Measurements from ENCODE around the gene CORO7.

The CORO7 gene

DNA sequence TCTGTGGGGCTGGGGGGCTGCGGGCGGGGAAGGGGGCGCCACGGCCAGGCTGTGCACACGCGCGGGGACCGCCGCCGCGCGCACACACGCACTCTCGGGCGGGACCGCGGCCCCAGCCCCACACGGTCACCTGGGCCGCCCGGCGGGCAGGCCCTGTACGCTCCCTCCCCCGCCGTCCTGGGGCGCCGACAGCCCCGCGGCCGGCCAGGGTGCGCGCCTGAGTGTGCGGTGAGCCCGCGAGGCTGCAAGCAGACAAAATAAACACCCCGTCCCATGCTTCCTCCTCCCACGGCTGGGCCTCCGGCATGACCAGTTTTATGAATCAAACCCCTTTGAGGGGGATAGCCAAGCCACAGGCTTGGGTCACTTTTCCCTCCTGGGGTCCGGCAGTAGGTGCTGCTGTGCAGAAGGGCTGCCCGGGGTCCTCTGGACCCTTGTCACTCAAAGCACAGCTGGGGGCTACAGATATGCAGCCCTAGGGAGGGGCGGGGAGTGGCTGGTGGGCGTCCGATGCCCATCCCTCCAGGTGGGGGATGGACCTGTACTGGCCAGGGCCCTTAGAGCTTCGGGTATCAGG is 44.3 kb downstream of the CORO7 start:
- no peak for DNase-seq (ENCODE audit: low read depth in 3 of 3)

DNA sequence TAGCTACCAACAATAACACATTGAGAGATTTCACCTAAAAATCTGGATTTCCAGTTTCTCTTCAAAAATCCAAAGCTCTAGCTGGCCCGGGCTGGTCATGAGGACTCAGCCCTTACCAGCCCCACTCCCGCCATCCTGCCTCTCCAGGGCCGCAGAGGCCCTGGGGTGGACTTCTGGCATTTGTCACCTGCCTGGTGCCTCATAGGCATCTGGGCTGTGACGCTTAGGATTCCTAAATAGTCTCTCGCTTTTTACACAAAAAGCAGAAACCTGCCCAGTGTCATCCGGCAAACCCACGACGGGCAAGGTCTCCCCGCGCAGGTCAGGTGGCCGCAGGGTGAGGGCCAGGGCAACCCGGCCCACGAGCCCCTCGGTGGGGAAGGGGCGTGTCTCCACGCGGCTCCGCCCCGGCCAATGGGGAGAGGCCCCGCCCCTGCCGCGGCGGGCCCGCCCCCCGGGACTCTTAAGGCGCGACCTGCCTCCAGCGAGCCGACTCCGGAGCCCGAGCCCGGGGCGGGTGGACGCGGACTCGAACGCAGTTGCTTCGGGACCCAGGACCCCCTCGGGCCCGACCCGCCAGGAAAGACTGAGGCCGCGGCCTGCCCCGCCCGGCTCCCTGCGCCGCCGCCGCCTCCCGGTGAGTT is 44.9 kb downstream of the CORO7 start, which contains the start of gene VASN:
TSS of gene VASN (plus strand) at position 492 of the 644 bp plus-strand sequence. CDS start 9,030 bp downstream, outside the sequence.
- DNase-seq (ENCODE audit: low read depth in 3 of 3): peak; percentile 34 to 70 (median 37)

DNA sequence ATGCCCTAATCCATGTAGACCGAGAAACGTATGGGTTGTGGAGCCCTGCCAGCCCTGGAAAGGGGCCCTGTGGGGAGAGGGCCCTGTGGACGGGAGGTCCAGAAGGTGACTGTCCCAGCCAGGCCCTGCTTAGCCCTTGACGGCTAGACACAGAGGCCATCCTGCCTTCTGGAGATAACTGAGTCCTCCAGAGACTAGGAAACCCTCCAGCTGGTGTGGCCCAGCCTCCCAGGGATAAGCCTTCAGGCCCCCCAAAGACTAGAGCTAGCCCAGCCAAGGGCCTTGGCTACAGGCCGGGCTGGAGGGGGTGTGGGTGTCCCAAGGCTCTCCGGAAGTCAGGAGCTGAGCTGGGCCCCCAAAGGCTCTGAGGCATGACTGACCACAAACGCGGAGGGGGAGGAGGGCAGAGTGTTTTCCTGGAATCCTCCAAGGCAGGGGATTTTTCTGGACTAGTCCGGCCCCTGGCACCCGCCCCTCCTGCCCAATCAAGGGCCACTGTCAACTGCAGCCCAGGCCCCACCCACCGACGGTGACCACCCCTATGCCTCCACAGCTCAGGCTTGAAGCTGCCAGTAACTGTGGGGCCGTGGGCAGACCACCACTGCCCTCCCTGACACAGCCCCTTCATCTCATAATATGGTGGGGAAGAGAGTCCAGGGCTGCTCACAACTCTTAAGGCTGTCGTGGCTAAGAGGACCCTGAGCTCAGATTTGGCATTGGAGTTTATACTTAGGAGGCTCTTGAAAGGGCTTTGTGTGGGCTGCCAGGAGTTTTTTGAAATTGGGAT is 45.6 kb downstream of the CORO7 start:
- DNase-seq (ENCODE audit: low read depth in 3 of 3): no peak

DNA sequence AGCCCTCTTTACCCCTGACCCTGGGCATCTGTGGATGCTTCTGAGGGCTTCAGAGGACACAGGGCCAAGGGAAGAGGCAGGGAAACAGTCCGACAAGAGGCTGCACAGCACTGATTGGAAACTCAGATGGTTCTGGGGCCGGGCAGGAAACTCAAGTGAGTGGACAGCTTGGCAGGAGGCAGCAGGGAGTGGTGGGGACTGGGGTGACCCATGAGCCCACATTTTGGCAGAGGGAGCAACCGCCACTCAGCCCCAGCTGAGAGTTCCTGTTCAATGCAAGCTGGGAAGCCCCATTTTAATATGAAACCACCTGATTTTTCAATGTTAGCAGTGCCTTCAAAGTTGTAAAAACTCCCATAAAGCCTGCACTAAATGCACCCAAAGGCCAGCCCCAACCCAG is 46.2 kb downstream of the CORO7 start:
- no peak for DNase-seq (ENCODE audit: low read depth in 3 of 3)

DNA sequence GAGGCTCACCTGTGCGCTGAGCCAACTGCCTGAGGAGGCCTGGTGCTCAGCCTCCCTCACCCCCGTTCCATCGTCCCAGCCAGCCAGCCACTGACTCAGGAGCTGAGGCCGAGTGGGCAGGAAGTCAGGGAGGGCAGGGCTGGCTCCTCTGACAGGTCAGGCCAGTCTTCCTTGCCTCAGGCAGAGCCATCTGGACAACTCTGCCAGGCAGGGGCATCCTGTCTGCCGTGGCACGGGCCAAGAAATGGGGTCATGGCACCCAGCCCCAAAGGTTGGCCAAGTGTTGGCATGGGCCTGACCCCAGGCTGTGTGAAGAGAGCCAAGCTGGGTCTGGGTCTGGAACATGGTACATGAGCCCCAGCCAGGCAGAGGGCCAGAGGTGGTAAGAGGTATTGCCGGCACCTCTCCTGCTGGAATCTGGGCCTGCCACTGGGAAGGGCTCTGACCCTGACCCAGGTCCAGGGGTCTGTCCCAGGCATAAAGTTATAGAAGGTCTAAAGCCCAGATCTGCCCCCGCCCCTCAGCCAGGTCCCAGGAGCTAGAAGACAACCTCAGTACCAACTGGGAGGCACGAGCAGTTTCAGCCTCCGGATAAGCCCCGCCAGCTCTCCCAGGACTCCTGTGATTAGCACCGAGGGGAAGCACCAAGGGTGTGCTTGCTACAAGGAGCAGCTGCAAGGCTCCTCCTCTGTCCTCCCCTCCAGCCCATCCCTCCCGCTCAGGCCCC is 47.2 kb downstream of the CORO7 start:
- no peak for DNase-seq (ENCODE audit: low read depth in 3 of 3)

DNA sequence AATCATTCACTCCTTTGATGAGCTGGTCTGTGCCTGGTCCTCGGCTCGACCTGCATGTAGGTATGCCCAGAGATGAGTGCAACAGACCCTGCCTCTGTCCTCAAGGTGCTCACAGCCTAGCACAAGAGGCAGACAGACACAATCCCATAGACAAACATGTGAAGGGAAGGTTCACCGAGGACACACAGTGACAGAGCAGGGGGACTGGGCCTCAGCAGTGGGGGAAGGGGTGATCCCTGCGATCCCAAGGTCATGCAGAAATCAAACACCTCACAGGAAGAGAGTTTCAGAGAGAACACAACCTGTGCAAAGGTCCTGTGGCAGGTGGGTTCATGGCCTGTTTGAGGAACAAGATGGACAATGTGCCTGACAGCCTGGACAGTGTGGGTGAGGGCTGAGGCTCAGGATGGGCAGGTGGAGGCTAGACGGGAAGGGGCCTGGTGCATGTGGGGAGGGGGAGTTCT is 49.0 kb downstream of the CORO7 start:
- no peak for DNase-seq (ENCODE audit: low read depth in 3 of 3)

DNA sequence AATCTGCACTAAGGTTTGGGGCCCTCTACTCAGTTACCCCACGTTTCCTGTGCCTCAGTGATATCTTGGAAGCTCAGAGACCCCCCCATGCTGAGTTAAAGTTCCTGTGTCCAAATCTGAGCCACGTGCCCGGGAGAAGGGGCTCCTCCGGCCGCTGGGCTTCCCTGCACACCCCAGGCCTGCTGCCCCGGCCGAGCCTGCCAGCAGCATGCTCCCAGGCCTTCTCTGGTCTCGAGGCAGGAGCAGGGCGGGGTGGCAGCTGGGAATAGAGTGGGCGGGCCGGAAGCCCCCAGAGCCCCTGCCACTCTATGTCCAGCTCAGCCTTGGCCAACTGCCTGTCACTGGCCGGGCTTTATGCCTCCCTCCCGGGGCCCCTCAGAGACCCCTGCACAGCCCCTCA is 50.4 kb downstream of the CORO7 start:
- no peak for DNase-seq (ENCODE audit: low read depth in 3 of 3)

DNA sequence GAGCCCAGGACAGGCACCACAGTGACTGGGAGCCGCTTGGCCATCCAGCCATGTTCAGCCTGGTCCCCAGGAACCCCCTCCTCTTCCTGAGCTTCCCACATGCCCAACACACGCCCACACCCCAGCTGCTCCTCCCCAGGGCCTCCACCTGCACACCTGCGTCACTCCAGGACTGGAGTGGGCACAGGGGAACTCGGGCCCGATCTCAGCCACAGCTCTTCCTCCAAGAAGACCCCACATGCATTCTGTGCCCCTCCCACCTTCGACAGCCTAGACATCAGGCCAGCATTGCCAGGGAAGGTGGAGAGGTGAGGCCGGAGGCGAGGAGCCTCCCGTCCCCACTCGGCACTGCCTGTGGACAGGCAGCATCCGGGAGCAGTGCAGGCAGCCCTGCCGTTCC is 50.8 kb downstream of the CORO7 start:
- no peak for DNase-seq (ENCODE audit: low read depth in 3 of 3)

DNA sequence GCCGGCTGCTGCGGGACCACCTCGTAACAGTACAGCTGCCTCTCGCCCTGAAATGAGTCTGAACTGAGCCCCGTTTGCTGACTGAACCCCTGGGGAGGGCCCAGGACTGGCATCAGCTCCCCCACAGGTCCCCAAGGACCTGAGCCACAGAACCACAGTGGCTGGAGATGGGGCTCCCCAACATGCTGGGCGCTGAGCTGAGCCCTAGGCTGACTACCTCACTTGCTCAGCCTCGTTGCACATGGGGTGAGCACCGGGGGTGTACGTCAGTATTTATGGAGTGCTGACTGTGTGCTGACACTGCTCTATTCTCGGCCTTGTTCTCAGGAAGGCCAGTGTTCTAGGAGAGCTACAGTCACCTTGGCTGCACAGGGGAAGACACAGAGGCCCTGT is 51.4 kb downstream of the CORO7 start:
- DNase-seq (ENCODE audit: low read depth in 3 of 3): no peak

DNA sequence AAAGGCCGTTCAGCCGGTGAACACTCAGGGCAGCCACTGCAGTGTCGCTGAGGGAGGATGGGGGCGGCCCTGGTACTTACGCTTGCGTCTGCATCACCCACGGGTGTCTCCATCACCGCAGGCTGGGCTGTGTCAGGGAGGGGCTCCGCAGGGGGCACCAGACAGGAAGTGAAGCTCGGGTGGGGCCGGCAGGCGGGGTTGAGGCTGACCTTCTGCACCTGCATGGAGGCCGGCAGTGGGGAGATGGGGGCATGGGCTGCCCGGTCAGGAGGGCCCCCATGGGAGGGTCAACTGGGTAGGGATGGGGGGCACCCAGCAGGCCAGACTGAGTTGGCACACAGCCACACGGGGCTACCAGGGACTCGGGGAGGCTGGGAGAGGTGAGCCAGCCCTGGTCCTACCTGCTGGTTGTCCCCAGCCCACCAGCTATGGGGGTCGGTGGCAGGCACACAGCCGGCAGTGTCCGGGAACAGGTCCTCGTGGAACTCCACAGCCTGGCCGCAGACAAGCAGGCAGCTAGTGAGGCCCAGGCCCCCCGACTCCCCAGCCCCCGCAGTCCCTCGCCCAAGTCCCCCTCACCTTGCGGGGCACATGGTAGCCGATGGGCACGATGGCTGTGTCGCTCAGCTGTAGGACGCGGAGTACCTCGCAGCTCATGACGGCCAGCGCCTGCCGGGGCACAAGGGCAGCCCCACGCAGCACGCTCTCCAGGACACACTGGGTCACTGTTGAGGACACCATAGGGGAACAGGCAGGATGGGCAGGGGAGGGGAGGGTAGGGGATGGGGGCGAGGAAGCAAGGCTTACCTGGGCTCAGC is 52.0 kb downstream of the CORO7 start:
- no peak for DNase-seq (ENCODE audit: low read depth in 3 of 3)

DNA sequence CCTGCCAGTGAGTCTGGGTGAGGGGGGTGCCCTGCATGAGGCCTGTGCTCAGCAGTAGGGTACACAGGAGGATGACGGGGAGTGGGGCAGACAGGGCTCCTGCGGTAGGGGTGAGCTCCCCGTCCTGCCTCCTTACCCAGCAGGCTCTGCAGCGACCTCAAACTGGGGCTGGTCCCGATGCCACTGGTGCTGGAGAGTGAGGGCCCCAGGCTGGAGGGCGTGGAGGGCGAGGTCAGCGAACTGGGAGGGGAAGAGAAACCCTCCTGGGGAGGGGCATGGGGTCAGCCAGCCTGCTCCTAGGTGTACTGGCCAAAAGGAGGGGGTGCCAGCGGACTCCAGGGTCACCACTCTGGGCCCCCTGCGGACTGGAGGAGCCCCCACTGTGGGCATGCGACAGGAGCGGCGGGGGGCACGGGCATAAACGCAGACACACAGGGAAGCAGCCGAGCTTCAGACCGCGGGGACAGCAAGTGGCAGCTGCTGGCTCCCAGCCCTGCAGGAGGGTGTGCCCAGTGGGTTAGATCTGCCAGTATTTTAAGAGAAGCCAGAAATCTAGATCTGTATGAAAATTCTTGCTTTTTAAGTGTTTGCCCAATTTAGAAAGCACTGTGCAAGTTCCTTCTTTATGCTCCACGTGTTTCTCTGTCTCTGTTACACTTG is 53.8 kb downstream of the CORO7 start:
- no peak for DNase-seq (ENCODE audit: low read depth in 3 of 3)

DNA sequence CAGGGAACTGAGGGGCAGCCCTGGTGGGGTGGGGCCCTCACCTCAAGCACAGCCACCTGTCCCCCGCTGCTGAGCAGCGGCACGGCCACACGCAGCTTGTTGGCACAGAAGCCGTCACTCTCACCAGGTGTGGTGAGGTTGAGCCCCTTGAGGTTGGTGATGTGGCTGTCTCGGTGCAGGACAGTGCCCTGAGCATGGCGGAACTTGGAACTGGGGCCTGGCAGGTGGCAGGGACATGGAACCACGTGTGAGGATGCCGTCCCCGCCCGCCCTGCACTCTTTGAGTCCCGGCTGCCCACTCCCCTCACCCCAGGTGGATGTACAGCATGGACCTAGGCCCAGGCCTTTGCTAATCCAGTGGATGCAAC is 54.5 kb downstream of the CORO7 start:
- no peak for DNase-seq (ENCODE audit: low read depth in 3 of 3)

DNA sequence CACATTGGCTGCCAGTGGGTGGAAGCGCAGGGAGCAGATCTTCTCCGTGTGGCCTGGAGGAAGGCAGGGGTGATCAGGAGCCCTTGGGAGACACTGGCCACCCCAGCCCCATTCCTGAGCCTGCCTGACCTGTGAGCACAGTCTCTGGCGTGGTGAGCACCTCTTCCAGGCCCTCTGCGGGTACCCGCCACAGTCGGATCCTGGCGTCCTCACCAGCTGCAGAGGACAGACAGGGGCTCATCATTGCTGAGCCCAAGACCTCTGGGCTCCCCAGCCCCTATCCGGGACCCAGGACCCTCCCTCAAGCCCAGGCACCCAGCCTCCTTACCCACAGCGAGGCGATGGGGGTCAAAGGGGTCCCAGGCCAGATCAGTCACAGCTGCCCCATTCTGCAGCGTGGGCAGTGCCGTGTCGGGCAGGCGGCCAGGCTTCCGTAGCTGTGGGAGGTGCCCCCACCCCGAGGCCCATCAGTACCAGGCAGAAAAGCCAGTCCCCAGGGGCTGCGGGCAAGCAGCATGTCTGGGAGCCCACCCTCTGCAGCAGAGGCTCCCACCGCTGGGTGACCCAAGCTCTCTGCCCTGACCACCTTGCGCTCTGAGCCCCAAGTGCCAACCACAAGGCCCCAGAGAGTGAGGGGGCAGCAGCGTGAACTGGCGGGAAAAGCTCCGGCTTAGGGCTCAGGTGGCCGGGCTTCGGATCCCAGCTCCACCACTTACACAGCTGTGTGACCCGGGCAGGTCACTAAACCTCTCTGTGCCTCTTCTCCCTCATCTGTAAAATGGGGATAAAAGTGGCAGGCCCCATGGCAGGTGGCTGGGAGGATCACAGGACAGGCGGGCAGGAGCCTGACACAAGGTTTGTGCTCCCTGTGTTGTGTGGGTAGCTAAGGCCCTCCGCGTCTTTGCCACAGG is 55.1 kb downstream of the CORO7 start:
- no peak for DNase-seq (ENCODE audit: low read depth in 3 of 3)

DNA sequence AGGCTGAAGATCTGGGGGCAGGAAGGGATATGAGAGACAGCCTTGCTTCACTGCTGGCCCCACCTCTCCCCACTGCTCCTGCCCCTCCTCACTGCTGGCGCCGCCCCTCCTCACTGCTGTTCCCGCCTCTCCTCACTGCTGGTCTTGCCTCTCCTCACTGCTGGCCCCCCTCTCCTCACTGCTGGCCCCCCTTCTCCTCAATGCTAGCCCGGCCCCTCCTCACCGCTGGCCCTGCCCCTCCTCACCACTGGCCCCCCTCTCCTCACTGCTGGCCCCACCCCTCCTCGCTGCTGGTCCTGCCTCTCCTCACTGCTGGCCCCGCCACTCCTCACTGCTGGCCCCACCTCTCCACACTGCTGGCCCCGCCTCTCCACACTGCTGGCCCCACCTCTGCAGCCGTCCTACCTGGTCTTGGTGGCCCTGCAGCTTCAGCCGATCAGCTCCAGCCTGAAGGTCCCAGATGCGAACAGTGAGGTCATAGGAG is 55.8 kb downstream of the CORO7 start:
- no peak for DNase-seq (ENCODE audit: low read depth in 3 of 3)

DNA sequence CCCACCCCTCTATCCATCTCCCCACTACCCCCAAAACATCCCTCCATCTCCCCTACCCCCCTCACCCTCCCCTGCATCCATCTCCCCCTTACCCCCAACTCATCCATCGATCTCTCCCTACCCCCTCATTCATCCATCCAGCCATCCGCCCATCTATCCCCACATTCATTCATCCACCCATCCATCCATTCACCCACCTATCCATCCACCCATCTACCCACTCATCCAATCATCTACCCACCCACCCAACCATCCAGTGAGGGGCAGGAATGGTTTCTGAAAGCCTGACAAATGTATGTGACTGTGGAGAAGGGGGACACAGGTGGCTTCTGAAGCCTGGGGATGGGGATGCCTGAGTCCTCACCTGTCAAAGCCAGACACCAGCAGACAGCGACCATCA is 56.5 kb downstream of the CORO7 start:
- DNase-seq (ENCODE audit: low read depth in 3 of 3): no peak

DNA sequence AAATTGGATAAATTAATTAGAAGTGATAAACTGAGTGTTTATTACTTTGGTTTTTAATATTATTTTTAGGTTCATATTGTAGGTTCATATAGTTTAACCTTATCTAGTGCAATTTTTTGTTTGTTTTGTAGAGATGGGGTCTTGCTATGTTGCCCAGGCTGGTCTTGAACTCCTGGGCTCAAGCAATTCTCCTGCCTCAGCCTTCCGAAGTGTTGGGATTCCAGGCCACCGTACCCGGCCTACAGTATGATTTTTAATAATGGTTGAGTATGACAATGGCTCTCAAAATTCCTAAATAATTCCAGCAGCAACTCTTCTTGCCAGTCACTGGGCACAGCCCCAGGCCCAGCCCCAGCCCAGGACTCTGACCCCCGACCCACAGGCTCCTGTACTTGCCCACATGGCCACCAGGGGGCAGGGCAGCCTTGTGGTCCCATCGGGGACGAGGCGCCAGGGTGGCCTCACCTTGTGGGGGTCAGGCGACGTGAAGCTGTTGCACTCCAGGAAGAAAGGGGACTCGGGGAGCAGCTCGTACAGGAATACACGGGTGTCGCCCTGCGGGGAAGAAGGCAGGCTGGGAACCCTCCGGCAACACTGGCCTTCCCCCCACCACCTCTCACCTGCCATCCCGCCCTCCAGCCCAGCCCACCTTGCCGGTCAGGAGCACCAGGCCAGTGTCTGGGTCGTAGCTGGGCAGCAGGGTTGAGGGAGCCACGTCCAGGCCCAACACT is 57.4 kb downstream of the CORO7 start:
- DNase-seq (ENCODE audit: low read depth in 3 of 3): peak; percentile 19 to 52 (median 44)

DNA sequence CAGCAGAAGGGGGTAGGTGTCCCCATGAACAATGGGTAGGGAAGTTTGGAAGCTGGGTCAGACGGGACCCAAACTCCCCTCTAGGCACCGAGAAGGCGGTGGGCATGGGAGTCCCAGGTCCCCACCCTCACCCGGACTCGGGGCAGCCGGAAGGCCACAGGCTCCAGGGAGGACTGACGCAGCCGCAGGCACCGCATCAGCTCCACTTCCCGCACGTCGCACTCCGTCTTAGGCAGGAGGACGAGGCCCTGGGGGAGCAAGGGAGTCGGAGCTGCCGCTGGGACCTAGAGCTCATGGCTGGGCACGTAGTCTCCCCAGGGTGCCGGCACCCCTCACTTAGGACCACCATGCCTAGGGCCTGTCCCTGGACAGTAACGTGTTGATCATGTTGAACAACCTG is 58.2 kb downstream of the CORO7 start:
- no peak for DNase-seq (ENCODE audit: low read depth in 3 of 3)

DNA sequence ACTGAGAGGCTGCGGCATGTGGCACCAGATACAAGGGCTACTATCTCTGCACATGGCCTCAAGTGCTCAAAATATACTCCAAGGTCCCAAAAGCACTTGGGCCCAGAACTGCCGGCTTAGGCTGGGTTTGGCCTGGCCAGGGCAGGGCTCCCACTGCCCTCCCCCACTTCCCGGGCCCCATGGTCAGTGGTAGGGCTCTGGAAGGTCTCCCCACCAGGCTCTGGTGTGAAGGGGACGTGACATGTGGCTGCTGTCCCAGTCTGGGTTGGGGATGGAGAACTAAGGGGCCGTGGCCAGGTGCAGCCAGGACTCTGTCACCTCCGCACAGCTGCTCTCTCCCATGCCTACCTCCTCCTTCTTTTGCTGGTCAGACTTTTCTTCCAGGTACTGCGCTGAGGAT is 59.6 kb downstream of the CORO7 start:
- DNase-seq (ENCODE audit: low read depth in 3 of 3): no peak

Measured in stimulated activated CD4-positive, alpha-beta T cell treated with anti-CD3 and anti-CD28 coated beads, TNF-alpha, amount 100 ng/mL, for 48 hours (primary cell).